HAP-1 (cell line): ENCODE data around the gene CHMP2A.
"Not testable (repeated sequence)": the region's sequence is repeated elsewhere in the genome, so short reads cannot be mapped to it uniquely, and the experiment has no call there.

Experiments
- DNase-seq, 2 experiments: peaks; one replicate each; pipeline ENCODE4 v3.0.0-alpha.2; 2016 to 2020; ENCODE audit warnings: low spot score in 2 of 2
- H3K27me3 ChIP-seq: fragments of 250-450 bp; sonication (Bioruptor Pico); 2 replicates; pipeline ENCODE4 v1.5.1; 2020; ENCODE audit warnings: low read depth, mild to moderate bottlenecking, moderate library complexity
- H3K36me3 ChIP-seq: fragments of 250-450 bp; sonication (Bioruptor Pico); replicated peaks from 2 replicates; pipeline ENCODE4 v1.5.1; 2020; ENCODE audit warnings: mild to moderate bottlenecking
- H3K4me1 ChIP-seq: fragments of 250-450 bp; sonication (Bioruptor Pico); 2 replicates; pipeline ENCODE4 v1.5.1; 2020; ENCODE audit warnings: mild to moderate bottlenecking
- H3K4me3 ChIP-seq: fragments of 250-450 bp; sonication (Bioruptor Pico); 2 replicates; pipeline ENCODE4 v1.5.1; 2020; ENCODE audit warnings: mild to moderate bottlenecking, moderate library complexity
- H3K9me3 ChIP-seq: fragments of 250-450 bp; sonication (Bioruptor Pico); 2 replicates; pipeline ENCODE4 v1.5.1; 2020; ENCODE audit warnings: mild to moderate bottlenecking, moderate library complexity
- in situ Hi-C: fragments of 300-500 bp; cut with MboI; formaldehyde crosslinking; loops from 3 replicates; pipeline ENCODE4 v1.14.3; 2020; ENCODE audit warnings: low sequenced_read_pairs, inconsistent platforms, mixed read lengths

CHMP2A gene

GRCh38 chr19:58544591-58545285 is 10.2 kb downstream of the CHMP2A start:
- Histone ChIP-seq H3K27me3 (no peaks in the 10 kb centered on the region), H3K4me1 (peaks cover 12% of the 10 kb centered on the region), H3K9me3 (no peaks in the 10 kb centered on the region), H3K4me3 (peak overlapping the region; percentile 67), H3K36me3 (peaks cover 45% of the 10 kb centered on the region)
- DNase-seq: peak in 1 of 2 experiments; percentile 74
- in situ Hi-C loops: no loop called here

GRCh38 chr19:58543826-58544590 is 10.9 kb downstream of the CHMP2A start, which contains the start of gene TRIM28:
TSS of gene TRIM28 (plus strand) at chr19:58544064. CDS start at chr19:58544758, 694 bp downstream.
- peak within 1 kb of the TSS; percentile 67 for H3K4me3 ChIP-seq
- peaks cover 38% of the 10 kb centered on the region for H3K36me3 ChIP-seq
- H3K9me3 ChIP-seq: no peaks in the 10 kb centered on the region
- no peaks in the 10 kb centered on the region for H3K27me3 ChIP-seq
- peaks cover 12% of the 10 kb centered on the region for H3K4me1 ChIP-seq
- in situ Hi-C loops: no loop called here
- peak; percentile 99 to 100 for DNase-seq

GRCh38 chr19:58542641-58543372 is 12.1 kb downstream of the CHMP2A start:
- Histone ChIP-seq H3K4me3 (peak overlapping the region; percentile 41), H3K4me1 (peaks cover 12% of the 10 kb centered on the region), H3K36me3 (peaks cover 26% of the 10 kb centered on the region)
- in situ Hi-C loops, H3K9me3 ChIP-seq, DNase-seq, H3K27me3 ChIP-seq: not testable (repeated sequence)

- H3K9me3 ChIP-seq, in situ Hi-C loops, H3K27me3 ChIP-seq, DNase-seq, H3K36me3 ChIP-seq, H3K4me3 ChIP-seq, H3K4me1 ChIP-seq: not testable (repeated sequence)
Observed at GRCh38 chr19:58539169-58539559, 15.7 kb downstream of the CHMP2A start.

GRCh38 chr19:58538257-58539168 is 16.4 kb downstream of the CHMP2A start:
- H3K4me1 ChIP-seq: peaks cover 4% of the 10 kb centered on the region
- peak in 1 of 2 experiments; percentile 58 for DNase-seq
- no peaks in the 10 kb centered on the region for H3K36me3 ChIP-seq
- in situ Hi-C loops: no loop called here
- no peaks in the 10 kb centered on the region for H3K9me3 ChIP-seq
- peaks cover 5% of the 10 kb centered on the region for H3K27me3 ChIP-seq
- H3K4me3 ChIP-seq: no peak overlapping the region

- peaks cover 5% of the 10 kb centered on the region for H3K27me3 ChIP-seq
Observed at GRCh38 chr19:58536852-58537798, 17.8 kb downstream of the CHMP2A start.

GRCh38 chr19:58535857-58536256 is 19.0 kb downstream of the CHMP2A start:
- no peaks in the 10 kb centered on the region for H3K36me3 ChIP-seq
- in situ Hi-C loops: no loop called here
- no peak for DNase-seq
- H3K4me3 ChIP-seq: no peak overlapping the region
- H3K4me1 ChIP-seq: no peaks in the 10 kb centered on the region
- no peaks in the 10 kb centered on the region for H3K9me3 ChIP-seq
- H3K27me3 ChIP-seq: peaks cover 5% of the 10 kb centered on the region

More at GRCh38 chr19:58536852-58537798, 17.8 kb downstream of the CHMP2A start:
- H3K4me3 ChIP-seq: no peak overlapping the region
- no peaks in the 10 kb centered on the region for H3K9me3 ChIP-seq
- H3K36me3 ChIP-seq: no peaks in the 10 kb centered on the region
- peak in 1 of 2 experiments; percentile 3 for DNase-seq
- in situ Hi-C loops: no loop called here
- no peaks in the 10 kb centered on the region for H3K4me1 ChIP-seq

- in situ Hi-C loops: no loop called here
- Histone ChIP-seq H3K4me1 (no peaks in the 10 kb centered on the region), H3K27me3 (no peaks in the 10 kb centered on the region; the same call in 1 of the 2 replicates), H3K36me3 (no peaks in the 10 kb centered on the region), H3K9me3 (no peaks in the 10 kb centered on the region), H3K4me3 (no peak overlapping the region)
- no peak for DNase-seq
Observed at GRCh38 chr19:58531034-58531840, 23.7 kb downstream of the CHMP2A start.

- no peaks in the 10 kb centered on the region; the same call in 1 of the 2 replicates for H3K27me3 ChIP-seq
- no peaks in the 10 kb centered on the region for H3K36me3 ChIP-seq
- no peaks in the 10 kb centered on the region for H3K9me3 ChIP-seq
- no peak for DNase-seq
- in situ Hi-C loops: no loop called here
- H3K4me3 ChIP-seq: no peak overlapping the region
- no peaks in the 10 kb centered on the region for H3K4me1 ChIP-seq
Observed at GRCh38 chr19:58529405-58529804, 25.5 kb downstream of the CHMP2A start.

- in situ Hi-C loops: no loop called here
- peaks cover 11% of the 10 kb centered on the region for H3K4me1 ChIP-seq
- H3K27me3 ChIP-seq: no peaks in the 10 kb centered on the region
- no peak for DNase-seq
- no peaks in the 10 kb centered on the region for H3K36me3 ChIP-seq
- no peaks in the 10 kb centered on the region for H3K9me3 ChIP-seq
- H3K4me3 ChIP-seq: no peak overlapping the region
Observed at GRCh38 chr19:58522709-58523108, 32.2 kb downstream of the CHMP2A start.

- no peak for DNase-seq
- Histone ChIP-seq H3K9me3 (no peaks in the 10 kb centered on the region), H3K4me1 (peaks cover 11% of the 10 kb centered on the region), H3K4me3 (no peak overlapping the region), H3K36me3 (peaks cover 4% of the 10 kb centered on the region), H3K27me3 (no peaks in the 10 kb centered on the region)
- in situ Hi-C loops: no loop called here
Observed at GRCh38 chr19:58521651-58522050, 33.3 kb downstream of the CHMP2A start.

- Histone ChIP-seq H3K4me1 (peaks cover 11% of the 10 kb centered on the region), H3K36me3 (peaks cover 13% of the 10 kb centered on the region), H3K4me3 (peak overlapping the region; percentile 69), H3K27me3 (no peaks in the 10 kb centered on the region), H3K9me3 (no peaks in the 10 kb centered on the region)
- in situ Hi-C loops: no loop called here
- no peak for DNase-seq
Observed at GRCh38 chr19:58520257-58520599, 34.7 kb downstream of the CHMP2A start.
